LNCAP (cell line): ENCODE results near the gene SLC39A11.

Source experiments
- TF ChIP-seq, protein P1 (sequence below): fragments of 450-650 bp; IDR thresholded peaks from 2 replicates; pipeline ENCODE4 v1.5.1; 2017; ENCODE audit warnings: mild to moderate bottlenecking

SLC39A11 gene

DNA sequence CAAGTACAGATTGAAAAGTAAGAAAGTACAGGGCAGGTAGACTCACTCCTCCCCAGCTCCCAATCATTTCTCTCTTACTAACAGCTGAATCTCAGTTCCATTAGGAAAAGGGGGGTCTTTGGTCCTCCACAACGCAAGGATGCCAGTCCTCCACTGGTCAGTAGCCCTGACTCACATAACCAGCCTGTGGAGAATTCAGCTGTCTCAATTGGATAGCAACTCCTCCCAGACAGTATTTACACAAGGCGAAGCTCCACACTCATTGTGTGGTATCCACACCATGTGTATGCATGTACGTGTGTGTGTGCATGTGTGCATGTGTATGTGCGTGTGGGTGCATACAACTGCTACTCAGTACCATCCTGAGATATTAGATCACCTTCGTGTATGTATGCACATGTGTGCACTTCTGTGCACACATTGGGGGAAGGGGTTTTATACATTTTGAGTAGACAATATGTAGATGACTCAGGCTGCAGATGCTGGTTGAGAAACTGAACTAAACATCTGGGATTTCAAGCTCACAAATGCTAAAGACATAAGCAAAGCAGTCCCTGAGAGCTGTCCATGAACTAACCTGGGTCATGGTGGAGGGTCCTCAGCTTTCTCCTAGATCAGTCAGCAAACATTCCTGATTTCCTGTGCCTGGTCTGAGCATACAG, 240.1 kb downstream of the SLC39A11 start:
- TF ChIP-seq, protein P1, sequence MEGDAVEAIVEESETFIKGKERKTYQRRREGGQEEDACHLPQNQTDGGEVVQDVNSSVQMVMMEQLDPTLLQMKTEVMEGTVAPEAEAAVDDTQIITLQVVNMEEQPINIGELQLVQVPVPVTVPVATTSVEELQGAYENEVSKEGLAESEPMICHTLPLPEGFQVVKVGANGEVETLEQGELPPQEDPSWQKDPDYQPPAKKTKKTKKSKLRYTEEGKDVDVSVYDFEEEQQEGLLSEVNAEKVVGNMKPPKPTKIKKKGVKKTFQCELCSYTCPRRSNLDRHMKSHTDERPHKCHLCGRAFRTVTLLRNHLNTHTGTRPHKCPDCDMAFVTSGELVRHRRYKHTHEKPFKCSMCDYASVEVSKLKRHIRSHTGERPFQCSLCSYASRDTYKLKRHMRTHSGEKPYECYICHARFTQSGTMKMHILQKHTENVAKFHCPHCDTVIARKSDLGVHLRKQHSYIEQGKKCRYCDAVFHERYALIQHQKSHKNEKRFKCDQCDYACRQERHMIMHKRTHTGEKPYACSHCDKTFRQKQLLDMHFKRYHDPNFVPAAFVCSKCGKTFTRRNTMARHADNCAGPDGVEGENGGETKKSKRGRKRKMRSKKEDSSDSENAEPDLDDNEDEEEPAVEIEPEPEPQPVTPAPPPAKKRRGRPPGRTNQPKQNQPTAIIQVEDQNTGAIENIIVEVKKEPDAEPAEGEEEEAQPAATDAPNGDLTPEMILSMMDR: no peak

- TF ChIP-seq, protein P1: no peak
Observed at GRCh38 chr17:72850410-72851118, 241.9 kb downstream of the SLC39A11 start.

DNA sequence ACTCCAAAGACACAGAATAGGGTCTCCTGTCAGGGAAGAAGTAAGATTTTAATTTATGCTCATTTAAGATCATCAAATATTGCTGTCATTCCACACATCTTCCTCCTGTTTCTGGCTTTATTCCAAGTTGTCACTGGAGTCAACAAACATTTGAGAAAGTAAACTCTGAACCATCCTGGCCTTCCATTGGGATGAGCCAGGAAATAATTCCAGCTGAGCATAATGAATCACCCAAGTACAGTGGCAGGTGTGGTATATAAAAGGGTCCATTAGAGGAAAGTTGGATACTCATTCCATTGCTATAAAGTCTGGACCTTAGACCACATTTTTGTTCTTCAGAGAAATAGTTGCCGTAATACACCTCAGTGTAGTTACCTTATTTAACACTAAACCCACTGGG, 246.1 kb downstream of the SLC39A11 start:
- TF ChIP-seq, protein P1: no peak

DNA sequence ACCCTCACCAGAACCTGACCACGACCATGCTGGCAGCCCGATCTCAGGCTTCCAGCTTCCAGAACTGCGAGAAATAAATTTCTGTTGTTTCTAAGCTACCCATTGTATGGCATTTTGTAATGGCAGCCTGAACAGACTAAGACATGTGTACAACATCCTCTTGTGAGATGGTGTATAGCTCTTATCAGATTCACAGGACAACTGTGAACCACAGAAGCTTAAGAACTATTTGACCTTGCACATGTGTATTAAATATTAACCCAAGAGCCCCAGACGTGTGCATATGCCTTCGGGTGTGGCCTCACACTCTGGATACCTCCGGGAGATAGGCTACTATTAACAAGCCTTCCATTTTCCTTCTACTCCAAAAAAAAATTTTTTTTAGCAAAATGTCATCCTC, 248.9 kb downstream of the SLC39A11 start:
- TF ChIP-seq, protein P1: no peak

DNA sequence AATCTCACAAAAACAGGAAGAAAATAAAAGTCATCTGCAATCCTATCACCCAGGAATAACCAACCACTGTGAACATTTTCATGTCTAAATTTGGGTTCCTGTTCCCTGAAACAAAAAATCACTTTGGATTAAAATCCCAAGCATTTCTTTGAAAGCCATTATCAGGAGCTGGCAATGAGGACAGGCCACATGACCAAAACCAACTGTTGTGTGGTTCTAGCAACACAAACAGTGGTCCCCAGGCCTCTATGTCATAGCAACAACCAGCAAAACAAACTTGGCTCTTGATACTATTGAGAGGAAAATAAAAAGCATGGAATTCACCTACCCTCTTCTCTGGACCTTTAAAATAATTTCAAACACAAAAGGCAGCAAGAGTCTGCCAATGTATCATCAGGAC, 252.5 kb downstream of the SLC39A11 start:
- TF ChIP-seq, protein P1: no peak

DNA sequence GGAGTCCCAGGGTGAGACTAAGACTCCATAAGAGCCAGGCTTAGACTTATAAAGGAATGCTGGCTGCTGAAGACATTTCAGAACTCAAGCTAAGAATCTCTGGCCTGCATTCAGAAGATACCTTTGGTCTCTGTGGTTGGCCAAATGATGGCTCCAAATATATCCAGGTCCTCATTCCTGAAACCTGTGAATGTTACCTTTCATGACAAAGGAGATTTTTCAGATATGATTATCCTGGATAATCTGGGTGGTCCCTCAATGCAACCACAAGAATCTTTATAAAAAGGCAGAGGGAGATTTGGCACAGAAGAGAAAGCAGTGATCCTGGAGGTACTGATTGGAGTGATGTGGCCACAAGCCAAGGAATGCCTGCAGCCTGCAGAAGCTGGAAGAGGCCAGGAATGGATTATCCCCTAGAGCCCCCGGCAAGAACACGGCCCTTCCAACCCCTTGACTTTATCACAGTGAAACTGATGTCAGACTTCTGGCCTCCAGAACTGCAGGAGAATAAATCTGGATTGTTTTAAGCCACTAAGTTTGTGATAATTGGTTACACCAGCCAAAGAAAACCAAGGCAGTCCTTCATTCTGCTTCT, 253.3 kb downstream of the SLC39A11 start:
- TF ChIP-seq, protein P1: no peak

- TF ChIP-seq, protein P1: no peak
Observed at GRCh38 chr17:72838581-72838980, 253.9 kb downstream of the SLC39A11 start.
